HepG2 (cell line): ENCODE measurements around the gene TNFAIP8L2. TPM values are rescaled to one million over a fixed set of nuclear protein-coding genes. Genes with fewer than 3 reads are reported as not detected.

Source experiments
- ATAC-seq: fragments of 200-7000 bp; cut with Tn5 transposase; 3 replicates; pipeline ENCODE4 v1.9.1; 2020; ENCODE audit warnings: mild to moderate bottlenecking, moderate library complexity
- BruUV-seq: library from RNA; stranded (reverse); fragments of 400-500 nt; replicated peaks from 2 replicates; lab custom pipeline; 2021; lab: Mats Ljungman, UMichigan
- CTCF ChIA-PET: fragments of 300-600 bp; formaldehyde crosslinking; extraction: SDS; loops from one replicate; lab custom pipeline; 2021; ENCODE audit warnings: low total read pairs, inconsistent platforms, low intra/inter-chr PET ratio; lab: Yijun Ruan, JAX
- POLR2A ChIA-PET: fragments of 350-600 bp; sonication (Branson Sonifier 250); formaldehyde crosslinking; loops from one replicate; lab custom pipeline; 2020; ENCODE audit warnings: antibody characterized with exemption, inconsistent platforms; lab: Yijun Ruan, JAX
- DNase-seq: peaks from one replicate; pipeline ENCODE4 v3.0.0-alpha.2; 2015; ENCODE audit warnings: low spot score
- FAIRE-seq: peaks from 3 replicates; lab custom pipeline; 2011; peaks lifted over from hg19 to GRCh38; lab: Jason Lieb, UNC
- H2AFZ ChIP-seq: one replicate; pipeline ENCODE4 v1.6.1; 2011; ENCODE audit warnings: low read length, inconsistent platforms
- H3K27ac ChIP-seq: fragments of 300-600 bp; 3 replicates; pipeline ENCODE4 v1.8.0; 2011; ENCODE audit warnings: mixed run types, mild to moderate bottlenecking, mixed read lengths, low read length, inconsistent platforms; ENCODE audit not compliant: insufficient read depth; ENCODE audit errors: extremely low read length
- H3K27me3 ChIP-seq, 2 experiments: fragments of 200-600 bp in 1 of 2; 2 replicates in 1 of 2; 3 replicates in 1 of 2; pipeline versions ENCODE4 v1.6.0 to v1.8.0; 2011; ENCODE audit warnings: low read length in 2 of 2, mild to moderate bottlenecking in 2 of 2, moderate library complexity in 2 of 2, inconsistent platforms in 1 of 2; ENCODE audit not compliant: insufficient read depth in 2 of 2, control insufficient read depth in 1 of 2
- H3K36me3 ChIP-seq, 2 experiments: fragments of 200-600 bp in 1 of 2; replicated peaks in 1 of 2; 2 replicates in 1 of 2; 3 replicates in 1 of 2; pipeline versions ENCODE4 v1.5.1 to v1.8.0; 2011; ENCODE audit warnings: low read length in 2 of 2, inconsistent platforms in 1 of 2; ENCODE audit not compliant: insufficient read depth in 2 of 2, control insufficient read depth in 1 of 2
- H3K4me1 ChIP-seq: 2 replicates; pipeline ENCODE4 v1.5.1; 2012; ENCODE audit warnings: low read length, inconsistent platforms; ENCODE audit not compliant: insufficient read depth
- H3K4me2 ChIP-seq: 2 replicates; pipeline ENCODE4 v1.6.0; 2011; ENCODE audit warnings: low read depth, low read length, inconsistent platforms
- H3K4me3 ChIP-seq, 3 experiments: fragments of 200-600 bp in 1 of 3; sonication (generic), shearing (Covaris generic) in 1 of 3; replicated peaks in 1 of 3; 2 replicates each; pipeline ENCODE4 v1.5.1; 2011 to 2016; ENCODE audit warnings: low read length in 3 of 3, inconsistent platforms in 2 of 3, low read depth in 2 of 3, mild to moderate bottlenecking in 2 of 3, control low read depth in 1 of 3, mixed read lengths in 1 of 3; ENCODE audit not compliant: insufficient read depth in 1 of 3
- H3K79me2 ChIP-seq: one replicate; pipeline ENCODE4 v1.6.1; 2011; ENCODE audit warnings: low read length, inconsistent platforms; ENCODE audit not compliant: insufficient read depth
- H3K9ac ChIP-seq: 2 replicates; pipeline ENCODE4 v1.6.0; 2011; ENCODE audit warnings: mild to moderate bottlenecking, low read depth, low read length, inconsistent platforms; ENCODE audit not compliant: insufficient read depth
- H3K9me3 ChIP-seq: 2 replicates; pipeline ENCODE4 v1.5.1; 2012; ENCODE audit warnings: mild to moderate bottlenecking, low read length
- H4K20me1 ChIP-seq: 2 replicates; pipeline ENCODE4 v1.6.0; 2011; ENCODE audit warnings: inconsistent platforms, mild to moderate bottlenecking, low read length, moderate library complexity; ENCODE audit not compliant: insufficient read depth
- AGO2 ChIP-seq: fragments of 200-400 bp; formaldehyde crosslinking; optimal IDR thresholded peaks from 2 replicates; pipeline ENCODE3; 2017; ENCODE audit warnings: mild to moderate bottlenecking, low read depth, low read length, moderate library complexity
- E2F5 ChIP-seq: sonication (generic); formaldehyde crosslinking; conservative IDR thresholded peaks from 2 replicates; pipeline ENCODE4 v1.4.0; 2020; ENCODE audit warnings: missing genetic modification reagents
- HOXD1 ChIP-seq: sonication (generic); formaldehyde crosslinking; IDR thresholded peaks from 2 replicates; pipeline ENCODE4 v1.5.0; 2020; ENCODE audit warnings: missing genetic modification reagents
- MYPOP ChIP-seq: sonication (generic); formaldehyde crosslinking; IDR thresholded peaks from 2 replicates; pipeline ENCODE4 v1.8.1; 2023; ENCODE audit warnings: mild to moderate bottlenecking, moderate library complexity, missing genetic modification reagents
- PHB2 ChIP-seq: fragments of 450-650 bp; IDR thresholded peaks from 2 replicates; pipeline ENCODE4 v1.6.1; 2018; ENCODE audit not compliant: partially characterized antibody
- REL ChIP-seq: sonication (generic); formaldehyde crosslinking; conservative IDR thresholded peaks from 2 replicates; pipeline ENCODE4 v1.8.0; 2022; ENCODE audit warnings: mild to moderate bottlenecking, missing genetic modification reagents, moderate library complexity
- YY1 ChIP-seq: IDR thresholded peaks from 2 replicates; pipeline ENCODE4 v1.6.1; 2011; ENCODE audit warnings: low read length, low read depth, moderate library complexity, mild to moderate bottlenecking; ENCODE audit not compliant: insufficient read depth, insufficient replicate concordance
- ZFP36 ChIP-seq: fragments of 150-350 bp; IDR thresholded peaks from 2 replicates; pipeline ENCODE4 v1.6.1; 2018; ENCODE audit warnings: borderline replicate concordance, low read length, low read depth; ENCODE audit not compliant: partially characterized antibody
- ZNF674 ChIP-seq: sonication (generic); formaldehyde crosslinking; IDR thresholded peaks from 2 replicates; pipeline ENCODE4 v1.5.0; 2020; ENCODE audit warnings: low read depth, mild to moderate bottlenecking, missing genetic modification reagents
- WGBS: methylation state at CpG from one replicate; pipeline ENCODE4 v1.1.6; 2017; ENCODE audit warnings: low lambda C conversion rate; 5-methylcytosine and 5-hydroxymethylcytosine counted together
- in situ Hi-C: cut with HindIII; loops from 2 replicates; pipeline ENCODE4 v1.10.0; 2017; ENCODE audit warnings: low pct_unique_long_range_greater_than_20kb; ENCODE audit not compliant: extremely low pct_ligation_motif_present
- intact Hi-C: fragments of 100-400 bp; cut with micrococcal nuclease; formaldehyde crosslinking; loops from one replicate; pipeline ENCODE4 v1.10.0; 2022; ENCODE audit not compliant: unreplicated experiment
- polyA plus RNA-seq, 8 experiments: library from polyadenylated mRNA; depleted of rRNA in 3 of 8; stranded (reverse) in 7 of 8; unstranded in 1 of 8; fragments of >200 nt; fragmentation: Illumina TruSeq in 4 of 8; extraction: Trizol in 4 of 8; gene quantifications; 2 replicates each; pipeline versions ENCODE4 v1.2.1 to v1.2.3, GENCODE V29; 2011 to 2016; ENCODE audit warnings: low read depth in 4 of 8, missing spikeins in 1 of 8, mixed read lengths in 1 of 8; ENCODE audit not compliant: insufficient read depth in 1 of 8
- total RNA-seq, 5 experiments: library from RNA; depleted of rRNA; stranded (reverse); fragments of >200 nt; fragmentation: Illumina TruSeq; extraction: Trizol; gene quantifications; 2 replicates each; pipeline ENCODE4 v1.2.3, GENCODE V29; 2016; ENCODE audit warnings: low read depth in 1 of 5
- TF ChIP-seq, protein P1 (sequence below): sonication (generic); formaldehyde crosslinking; IDR thresholded peaks from 2 replicates; pipeline ENCODE4 v1.5.0; 2020; ENCODE audit warnings: mild to moderate bottlenecking, missing genetic modification reagents, borderline replicate concordance

The TNFAIP8L2 gene
- total and polyA plus RNA-seq, 2 of the 13 experiments (the other 11 are each of a cell fraction or from before 2014, with no cell fraction given) = not detected

- DNase-seq (no peak), ATAC-seq (no peak), FAIRE-seq (no peak)
- Histone ChIP-seq H3K9me3 (no peaks in the 10 kb centered on the region), H3K27me3 (no peaks in the 10 kb centered on the region), H3K36me3 (no peaks in the 10 kb centered on the region), H4K20me1 (no peaks in the 10 kb centered on the region), H3K79me2 (no peaks in the 10 kb centered on the region), H3K27ac (no peak overlapping the region), H3K4me1 (no peaks in the 10 kb centered on the region), H3K9ac (no peak overlapping the region), H3K4me3 (no peak overlapping the region), H3K4me2 (no peak overlapping the region), H2AFZ (no peak overlapping the region)
- POLR2A ChIA-PET = no interaction called here
- no TSS peak for BruUV-seq
- WGBS = 84% methylated on average over 30 of the region's 39 CpGs
- intact Hi-C loops = no loop called here
- CTCF ChIA-PET = no interaction called here
- TF ChIP-seq HOXD1 (CRISPR knock-in tag) (no peak), AGO2 (peak; percentile 3)
- in situ Hi-C loops = no loop called here
Measured at GRCh38 chr1:151131701-151132334, 24.6 kb upstream of the TNFAIP8L2 start.

- Histone ChIP-seq H3K9ac (no peak overlapping the region), H3K27ac (no peak overlapping the region), H3K4me3 (no peak overlapping the region), H3K36me3 (no peaks in the 10 kb centered on the region), H3K27me3 (no peaks in the 10 kb centered on the region), H2AFZ (no peak overlapping the region), H3K9me3 (no peaks in the 10 kb centered on the region), H3K4me1 (no peaks in the 10 kb centered on the region), H4K20me1 (no peaks in the 10 kb centered on the region), H3K4me2 (no peak overlapping the region), H3K79me2 (no peaks in the 10 kb centered on the region)
- no TSS peak for BruUV-seq
- ATAC-seq (no peak), FAIRE-seq (no peak), DNase-seq (no peak)
- intact Hi-C loops (no loop called here), in situ Hi-C loops (no loop called here)
- CTCF ChIA-PET = no interaction called here
- POLR2A ChIA-PET = no interaction called here
- 96% methylated on average over 47 of the region's 74 CpGs for WGBS
- TF ChIP-seq MYPOP (CRISPR knock-in tag) (no peak), ZFP36 (no peak), ZNF674 (CRISPR knock-in tag) (no peak), PHB2 (no peak), YY1 (no peak), REL (CRISPR knock-in tag) (no peak), E2F5 (CRISPR knock-in tag) (no peak)
- TF ChIP-seq, protein P1, sequence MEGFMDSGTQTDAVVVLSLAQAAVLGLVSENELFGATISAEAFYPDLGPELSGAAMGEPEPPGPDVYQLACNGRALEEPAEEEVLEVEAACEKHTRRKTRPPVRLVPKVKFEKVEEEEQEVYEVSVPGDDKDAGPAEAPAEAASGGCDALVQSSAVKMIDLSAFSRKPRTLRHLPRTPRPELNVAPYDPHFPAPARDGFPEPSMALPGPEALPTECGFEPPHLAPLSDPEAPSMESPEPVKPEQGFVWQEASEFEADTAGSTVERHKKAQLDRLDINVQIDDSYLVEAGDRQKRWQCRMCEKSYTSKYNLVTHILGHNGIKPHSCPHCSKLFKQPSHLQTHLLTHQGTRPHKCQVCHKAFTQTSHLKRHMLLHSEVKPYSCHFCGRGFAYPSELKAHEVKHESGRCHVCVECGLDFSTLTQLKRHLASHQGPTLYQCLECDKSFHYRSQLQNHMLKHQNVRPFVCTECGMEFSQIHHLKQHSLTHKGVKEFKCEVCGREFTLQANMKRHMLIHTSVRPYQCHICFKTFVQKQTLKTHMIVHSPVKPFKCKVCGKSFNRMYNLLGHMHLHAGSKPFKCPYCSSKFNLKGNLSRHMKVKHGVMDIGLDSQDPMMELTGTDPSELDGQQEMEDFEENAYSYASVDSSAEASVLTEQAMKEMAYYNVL (CRISPR knock-in tag) = no peak
Measured at GRCh38 chr1:151132335-151133017, 24.0 kb upstream of the TNFAIP8L2 start.
